ENCODE measurements around the gene SEMA3A.

DNA sequence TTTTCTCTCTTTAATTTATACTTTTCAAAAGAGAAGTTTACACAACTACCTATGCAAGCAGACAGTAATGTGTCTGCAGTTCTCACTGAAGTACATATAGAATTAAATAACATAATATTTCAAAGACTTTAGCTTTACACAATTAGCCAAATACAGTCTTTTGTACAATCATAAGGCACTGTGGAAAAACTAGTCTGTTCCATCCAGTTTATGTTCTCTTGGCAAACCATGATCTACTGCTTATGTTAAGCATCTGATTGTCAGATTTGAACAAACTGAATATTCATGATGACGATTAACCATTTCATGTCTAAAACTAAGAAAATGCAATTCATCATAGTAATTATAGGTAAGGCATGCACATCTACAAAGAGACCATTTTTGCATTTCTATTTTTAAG lies 842 bp downstream of the SEMA3A start:
- TF ChIP-seq, protein P1, sequence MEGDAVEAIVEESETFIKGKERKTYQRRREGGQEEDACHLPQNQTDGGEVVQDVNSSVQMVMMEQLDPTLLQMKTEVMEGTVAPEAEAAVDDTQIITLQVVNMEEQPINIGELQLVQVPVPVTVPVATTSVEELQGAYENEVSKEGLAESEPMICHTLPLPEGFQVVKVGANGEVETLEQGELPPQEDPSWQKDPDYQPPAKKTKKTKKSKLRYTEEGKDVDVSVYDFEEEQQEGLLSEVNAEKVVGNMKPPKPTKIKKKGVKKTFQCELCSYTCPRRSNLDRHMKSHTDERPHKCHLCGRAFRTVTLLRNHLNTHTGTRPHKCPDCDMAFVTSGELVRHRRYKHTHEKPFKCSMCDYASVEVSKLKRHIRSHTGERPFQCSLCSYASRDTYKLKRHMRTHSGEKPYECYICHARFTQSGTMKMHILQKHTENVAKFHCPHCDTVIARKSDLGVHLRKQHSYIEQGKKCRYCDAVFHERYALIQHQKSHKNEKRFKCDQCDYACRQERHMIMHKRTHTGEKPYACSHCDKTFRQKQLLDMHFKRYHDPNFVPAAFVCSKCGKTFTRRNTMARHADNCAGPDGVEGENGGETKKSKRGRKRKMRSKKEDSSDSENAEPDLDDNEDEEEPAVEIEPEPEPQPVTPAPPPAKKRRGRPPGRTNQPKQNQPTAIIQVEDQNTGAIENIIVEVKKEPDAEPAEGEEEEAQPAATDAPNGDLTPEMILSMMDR (IDR thresholded peaks at IDR 0.05; ENCODE audit: poor library complexity, severe bottlenecking) = no peak
- TF ChIP-seq EP300 (conservative IDR thresholded peaks at IDR 0.05; ENCODE audit: poor library complexity, severe bottlenecking) (no peak), SMC3 (conservative IDR thresholded peaks at IDR 0.05; ENCODE audit: poor library complexity) (no peak), EZH2 (IDR thresholded peaks at IDR 0.05; ENCODE audit: borderline replicate concordance, insufficient read depth, low read length, poor library complexity, severe bottlenecking) (no peak)

All from neural cell (in vitro differentiated cells).